K562 (cell line): ENCODE data around the gene NR5A1. TPM values are rescaled to one million over a fixed set of nuclear protein-coding genes. Genes with fewer than 3 reads are reported as not detected.

Experiments
- KLF6 ChIP-seq: fragments of 250-450 bp; sonication (Bioruptor Pico); IDR thresholded peaks from 2 replicates; pipeline ENCODE4 v1.4.0; 2020; ENCODE audit warnings: mild to moderate bottlenecking, moderate library complexity, borderline replicate concordance
- RCOR1 ChIP-seq, 2 experiments: IDR thresholded peaks; 2 replicates each; pipeline ENCODE4 v1.6.1; 2012; ENCODE audit warnings: low read depth in 2 of 2, low read length in 2 of 2, borderline replicate concordance in 1 of 2, improper control_type of control experiment in 1 of 2
- ZNF41 ChIP-seq: fragments of 250-450 bp; sonication (Bioruptor Pico); conservative IDR thresholded peaks from 2 replicates; pipeline ENCODE4 v1.4.0; 2020; ENCODE audit warnings: mild to moderate bottlenecking
- ZNF778 ChIP-seq: fragments of 450-650 bp; formaldehyde crosslinking; IDR thresholded peaks from 2 replicates; pipeline ENCODE4 v1.4.0; 2020; ENCODE audit warnings: mild to moderate bottlenecking, moderate library complexity
- polyA plus RNA-seq, 8 experiments: library from polyadenylated mRNA; depleted of rRNA in 4 of 8; stranded (reverse) in 5 of 8; unstranded in 3 of 8; fragments of >200 nt; fragmentation: Nextera tagmentation in 2 of 8; fragmentation: Illumina TruSeq in 1 of 8; extraction: Ambion mirVana in 2 of 8; extraction: Trizol in 1 of 8; gene quantifications; 2 replicates each; pipeline versions ENCODE4 v1.2.1 to v1.2.3, GENCODE V29; 2011 to 2014; ENCODE audit warnings: inconsistent platforms in 1 of 8, missing spikeins in 1 of 8
- total RNA-seq, 7 experiments: library from RNA; depleted of rRNA in 6 of 7; stranded (reverse); fragments of >200 nt in 6 of 7; fragmentation: Illumina TruSeq in 2 of 7; extraction: Trizol in 2 of 7; gene quantifications; 2 replicates each; pipeline versions ENCODE4 v1.2.1 to v1.2.3, GENCODE V29; 2011 to 2021; ENCODE audit warnings: low replicate concordance in 1 of 7
- TF ChIP-seq, protein P1 (sequence below): sonication (generic); formaldehyde crosslinking; IDR thresholded peaks from 2 replicates; pipeline ENCODE4 v1.8.1; 2023; ENCODE audit warnings: missing genetic modification reagents, mild to moderate bottlenecking, borderline replicate concordance
- TF ChIP-seq, protein P2 (sequence below), 2 experiments: fragments of 450-650 bp in 1 of 2; sonication (generic) in 1 of 2; formaldehyde crosslinking; conservative IDR thresholded peaks; 2 replicates each; pipeline versions ENCODE4 v1.4.0 to v1.8.1; 2020 to 2022; ENCODE audit warnings: mild to moderate bottlenecking in 1 of 2, missing genetic modification reagents in 1 of 2

NR5A1 gene
- total and polyA plus RNA-seq, 9 of the 15 experiments (the other 6 are each of a cell fraction or from before 2014, with no cell fraction given) = 0.11 to 0.32 (median 0.20) TPM; not detected in 6

DNA sequence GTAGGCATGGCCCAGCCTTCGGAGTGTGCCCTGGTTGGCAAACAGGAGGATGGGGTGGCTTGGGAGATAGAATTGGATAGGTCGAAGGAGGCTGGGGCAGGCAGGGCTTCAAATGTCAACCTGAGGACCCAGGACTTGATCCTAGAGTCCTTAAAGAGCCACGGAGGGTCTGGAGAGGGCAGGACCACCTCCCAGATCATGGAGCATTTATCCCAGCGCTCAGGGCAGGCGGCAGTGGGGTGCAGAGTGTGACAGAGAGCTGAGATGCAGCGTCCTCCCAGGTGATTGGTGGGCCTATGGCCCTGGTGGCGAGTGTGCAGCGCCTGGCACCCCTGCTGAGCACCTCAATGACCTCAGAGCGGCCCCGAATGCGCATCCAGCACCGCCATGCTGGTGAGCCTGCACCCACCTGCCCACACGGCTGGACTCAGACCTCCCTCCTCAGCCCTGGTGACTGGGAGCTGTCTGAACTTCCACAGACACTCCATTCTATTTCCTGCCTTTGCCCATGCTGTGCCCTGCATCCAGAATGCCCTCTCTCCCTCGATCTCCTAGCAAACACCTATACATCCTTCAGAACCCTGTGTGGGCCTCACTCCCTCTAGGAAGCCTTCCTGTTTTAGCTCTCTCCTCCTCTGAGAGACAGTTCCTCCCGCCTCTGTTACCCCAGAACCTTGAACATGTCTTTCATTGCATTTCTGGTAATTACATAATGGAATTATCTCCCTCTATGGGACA, 50.7 kb downstream of the NR5A1 start (continued):
- TF ChIP-seq, protein P1, sequence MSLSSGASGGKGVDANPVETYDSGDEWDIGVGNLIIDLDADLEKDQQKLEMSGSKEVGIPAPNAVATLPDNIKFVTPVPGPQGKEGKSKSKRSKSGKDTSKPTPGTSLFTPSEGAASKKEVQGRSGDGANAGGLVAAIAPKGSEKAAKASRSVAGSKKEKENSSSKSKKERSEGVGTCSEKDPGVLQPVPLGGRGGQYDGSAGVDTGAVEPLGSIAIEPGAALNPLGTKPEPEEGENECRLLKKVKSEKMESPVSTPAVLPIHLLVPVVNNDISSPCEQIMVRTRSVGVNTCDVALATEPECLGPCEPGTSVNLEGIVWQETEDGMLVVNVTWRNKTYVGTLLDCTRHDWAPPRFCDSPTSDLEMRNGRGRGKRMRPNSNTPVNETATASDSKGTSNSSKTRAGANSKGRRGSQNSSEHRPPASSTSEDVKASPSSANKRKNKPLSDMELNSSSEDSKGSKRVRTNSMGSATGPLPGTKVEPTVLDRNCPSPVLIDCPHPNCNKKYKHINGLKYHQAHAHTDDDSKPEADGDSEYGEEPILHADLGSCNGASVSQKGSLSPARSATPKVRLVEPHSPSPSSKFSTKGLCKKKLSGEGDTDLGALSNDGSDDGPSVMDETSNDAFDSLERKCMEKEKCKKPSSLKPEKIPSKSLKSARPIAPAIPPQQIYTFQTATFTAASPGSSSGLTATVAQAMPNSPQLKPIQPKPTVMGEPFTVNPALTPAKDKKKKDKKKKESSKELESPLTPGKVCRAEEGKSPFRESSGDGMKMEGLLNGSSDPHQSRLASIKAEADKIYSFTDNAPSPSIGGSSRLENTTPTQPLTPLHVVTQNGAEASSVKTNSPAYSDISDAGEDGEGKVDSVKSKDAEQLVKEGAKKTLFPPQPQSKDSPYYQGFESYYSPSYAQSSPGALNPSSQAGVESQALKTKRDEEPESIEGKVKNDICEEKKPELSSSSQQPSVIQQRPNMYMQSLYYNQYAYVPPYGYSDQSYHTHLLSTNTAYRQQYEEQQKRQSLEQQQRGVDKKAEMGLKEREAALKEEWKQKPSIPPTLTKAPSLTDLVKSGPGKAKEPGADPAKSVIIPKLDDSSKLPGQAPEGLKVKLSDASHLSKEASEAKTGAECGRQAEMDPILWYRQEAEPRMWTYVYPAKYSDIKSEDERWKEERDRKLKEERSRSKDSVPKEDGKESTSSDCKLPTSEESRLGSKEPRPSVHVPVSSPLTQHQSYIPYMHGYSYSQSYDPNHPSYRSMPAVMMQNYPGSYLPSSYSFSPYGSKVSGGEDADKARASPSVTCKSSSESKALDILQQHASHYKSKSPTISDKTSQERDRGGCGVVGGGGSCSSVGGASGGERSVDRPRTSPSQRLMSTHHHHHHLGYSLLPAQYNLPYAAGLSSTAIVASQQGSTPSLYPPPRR (CRISPR knock-in tag) = no peak
- TF ChIP-seq RCOR1 (IDR thresholded peaks at IDR 0.05; ENCODE audit: borderline replicate concordance in 1 of 2, low read depth in 2 of 2, low read length in 2 of 2) (no peak), KLF6 (no peak), ZNF778 (CRISPR knock-in tag) (no peak), ZNF41 (CRISPR knock-in tag) (no peak)
- TF ChIP-seq, protein P2, sequence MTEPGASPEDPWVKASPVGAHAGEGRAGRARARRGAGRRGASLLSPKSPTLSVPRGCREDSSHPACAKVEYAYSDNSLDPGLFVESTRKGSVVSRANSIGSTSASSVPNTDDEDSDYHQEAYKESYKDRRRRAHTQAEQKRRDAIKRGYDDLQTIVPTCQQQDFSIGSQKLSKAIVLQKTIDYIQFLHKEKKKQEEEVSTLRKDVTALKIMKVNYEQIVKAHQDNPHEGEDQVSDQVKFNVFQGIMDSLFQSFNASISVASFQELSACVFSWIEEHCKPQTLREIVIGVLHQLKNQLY (CRISPR knock-in tag; conservative IDR thresholded peaks at IDR 0.05) = no peak
